B cell (primary cell): ENCODE results near the gene PCBP3.

Experiments
- CTCF ChIP-seq: fragments of 200-600 bp; IDR thresholded peaks from one replicate; pipeline ENCODE4 v1.8.0; 2022; ENCODE audit warnings: antibody characterized with exemption, mild to moderate bottlenecking
- EZH2 ChIP-seq: IDR thresholded peaks from 2 replicates; pipeline ENCODE4 v1.6.1; 2012; ENCODE audit warnings: borderline replicate concordance, low read depth, mild to moderate bottlenecking, moderate library complexity, low read length; ENCODE audit not compliant: insufficient read depth, poor library complexity, severe bottlenecking

GRCh38 chr21:45600248-45600647 is 43.3 kb upstream of the PCBP3 start:
- TF ChIP-seq CTCF (no peak), EZH2 (no peak)
